ENCODE data around the gene ZNF79.

GRCh38 chr9:127390248-127390545 lies 34.0 kb upstream of the ZNF79 start:
- no peak for TF ChIP-seq POLR2A (IDR thresholded peaks at IDR 0.05; ENCODE audit: low read depth, low read length)
- no peak for TF ChIP-seq FOS (IDR thresholded peaks at IDR 0.05; ENCODE audit: low read depth, low read length)
- TF ChIP-seq CTCF (conservative IDR thresholded peaks at IDR 0.05; ENCODE audit: low read depth, low read length), result no peak
- no peak for TF ChIP-seq MXI1 (IDR thresholded peaks at IDR 0.05; ENCODE audit: borderline replicate concordance, low read depth, low read length)
- TF ChIP-seq RCOR1 (IDR thresholded peaks at IDR 0.05; ENCODE audit: insufficient replicate concordance, low read length), result no peak

Data from IMR-90 (cell line).